ENCODE data around the gene TBC1D22A.
A peak's percentile ranks its signal among the peaks of the same experiment; 100 is the strongest.

Gene TBC1D22A

DNA sequence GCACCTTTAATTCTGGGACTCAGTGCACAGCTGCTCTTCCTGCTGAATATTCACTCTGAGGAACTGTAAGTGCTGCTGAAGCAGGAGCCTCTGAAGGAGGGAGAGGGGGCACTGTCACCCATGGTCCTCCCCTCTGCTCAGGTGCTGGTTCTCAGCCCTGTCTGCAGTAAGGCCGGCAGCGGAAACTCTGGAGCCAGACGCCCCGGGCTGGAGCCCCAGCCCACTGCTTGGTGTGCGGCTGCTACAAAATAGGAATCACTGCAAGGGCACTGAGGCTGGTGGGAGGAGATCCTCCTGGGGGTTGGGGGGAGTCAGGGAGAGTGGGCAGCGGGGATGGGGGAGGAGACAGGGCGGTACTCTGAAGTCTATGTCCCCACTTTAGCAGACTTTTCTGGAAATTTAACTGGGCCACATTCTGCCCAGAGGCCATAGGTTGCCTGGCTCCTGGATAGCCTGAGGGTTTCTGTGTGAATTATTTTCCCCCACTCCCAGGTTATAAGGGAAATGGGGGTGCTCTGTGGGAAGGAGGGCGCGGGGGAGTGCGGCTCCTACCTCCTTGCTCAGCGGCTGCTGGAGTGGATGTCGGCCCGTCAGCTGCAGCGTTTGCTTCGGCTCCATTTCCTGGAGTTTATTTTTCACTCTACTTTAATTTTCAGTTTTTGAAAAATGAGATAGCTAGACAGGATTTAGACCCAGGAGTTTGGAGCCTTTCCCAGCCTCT lies 33.6 kb downstream of the TBC1D22A start:
- no peak for DNase-seq

DNA sequence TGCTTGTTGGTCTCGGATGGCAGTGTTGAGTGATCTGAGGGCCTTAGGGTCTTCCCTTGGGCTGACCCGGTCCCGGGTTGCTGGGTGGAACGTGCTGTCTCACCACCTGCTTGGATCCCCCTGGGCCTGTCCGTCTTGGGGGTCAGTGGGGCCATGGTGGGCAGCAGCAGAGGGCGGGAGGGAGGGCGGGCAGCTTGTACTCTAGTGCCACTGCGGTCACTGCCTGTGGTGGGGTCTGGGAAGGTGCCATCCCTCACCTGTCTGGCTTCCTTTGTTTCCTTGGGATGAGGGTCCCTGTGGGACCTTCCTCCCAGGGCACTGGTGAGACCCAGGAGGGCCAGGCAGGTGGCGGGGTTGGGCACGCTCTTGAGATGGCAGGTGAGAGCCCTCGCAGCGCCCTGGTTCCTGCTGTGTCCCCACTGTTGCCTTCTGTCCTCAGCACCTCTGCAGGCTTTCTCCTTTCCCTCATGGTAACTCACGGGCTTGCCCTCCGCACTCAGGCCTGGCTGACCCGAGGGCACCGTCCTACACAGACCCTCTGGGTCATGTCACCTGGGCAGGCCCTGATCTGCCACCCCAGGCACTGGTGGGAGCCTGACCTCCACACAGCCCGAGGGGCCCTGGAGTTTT lies 34.2 kb downstream of the TBC1D22A start:
- DNase-seq = no peak

DNA sequence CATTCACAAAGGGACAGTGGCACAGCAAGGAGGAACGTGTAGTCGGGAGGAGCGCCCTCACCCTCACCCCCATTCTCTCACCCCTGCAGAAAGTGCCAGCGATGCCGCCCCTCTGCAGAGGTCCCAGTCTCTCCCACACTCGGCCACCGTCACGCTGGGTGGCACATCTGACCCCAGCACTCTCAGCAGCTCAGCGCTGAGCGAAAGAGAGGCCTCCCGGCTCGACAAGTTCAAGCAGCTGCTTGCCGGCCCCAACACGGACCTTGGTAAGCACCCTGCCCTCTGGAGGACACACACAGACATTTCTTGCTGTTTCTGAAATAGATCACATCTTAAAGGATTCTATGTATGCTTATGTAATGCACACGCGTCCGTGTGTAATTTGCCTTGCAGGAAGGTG lies 34.9 kb downstream of the TBC1D22A start:
- DNase-seq = peak; percentile 41

DNA sequence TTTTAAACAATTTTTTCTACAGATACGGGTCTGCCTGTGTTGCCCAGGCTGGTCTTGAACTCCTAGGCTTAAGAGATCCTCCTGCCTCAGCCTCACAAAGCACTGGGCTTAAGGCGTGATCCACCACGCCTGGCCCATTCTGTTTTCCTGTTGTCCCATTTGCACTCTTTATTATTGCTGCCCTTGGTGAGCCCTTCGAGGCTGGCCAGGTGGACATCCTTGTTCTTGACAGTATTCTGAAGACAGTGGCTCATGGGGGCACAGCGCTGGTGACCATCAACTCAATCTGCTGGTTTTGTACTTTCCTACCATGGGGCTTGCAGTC lies 35.6 kb downstream of the TBC1D22A start:
- no peak for DNase-seq

DNA sequence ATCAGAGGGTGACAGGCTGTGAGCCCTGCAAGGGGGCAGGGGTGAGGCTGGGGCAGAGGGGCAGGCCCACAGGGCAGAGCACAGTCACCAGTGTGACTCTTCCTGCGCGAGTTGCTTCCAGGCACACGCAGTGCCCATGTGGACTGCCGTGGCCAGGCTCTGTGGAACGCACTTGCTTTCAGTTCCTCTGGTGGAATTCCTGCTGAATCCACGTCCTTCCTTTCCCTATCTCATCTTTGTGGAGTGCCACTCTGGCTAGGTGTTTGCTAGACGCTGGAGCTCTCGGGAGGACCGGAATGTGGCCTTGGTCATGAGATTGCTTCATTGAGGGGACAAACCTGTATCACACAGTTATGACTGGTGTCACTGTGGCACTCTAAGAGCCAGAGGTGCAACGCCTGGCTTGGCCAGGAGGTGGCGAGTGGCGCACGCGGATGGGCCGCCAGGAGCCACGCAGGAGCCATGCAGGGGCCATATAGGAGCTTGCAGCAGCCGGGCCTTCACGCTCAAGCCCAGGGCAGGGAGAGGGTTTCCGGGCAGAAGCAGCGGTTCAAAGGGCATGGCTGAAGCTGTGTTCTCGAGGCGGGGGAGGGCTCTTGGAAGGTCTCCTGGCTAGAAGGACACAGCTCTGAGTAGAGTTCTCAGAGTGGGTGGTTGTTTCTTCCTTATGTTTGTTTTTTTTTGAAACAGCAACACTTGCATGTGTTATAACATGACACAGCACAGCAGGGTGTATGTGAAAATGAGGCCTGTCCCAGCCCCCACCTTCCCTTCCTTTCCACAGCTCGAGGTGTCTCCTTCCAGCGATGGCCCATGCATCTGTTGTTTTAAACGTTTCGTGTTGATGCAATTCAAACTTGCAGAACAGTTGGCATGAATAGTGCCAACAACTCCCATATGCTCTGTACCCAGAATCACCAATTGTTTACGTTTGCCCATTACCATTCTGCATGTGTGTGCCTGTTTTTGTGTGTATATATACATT lies 36.2 kb downstream of the TBC1D22A start:
- DNase-seq = peak; percentile 90

DNA sequence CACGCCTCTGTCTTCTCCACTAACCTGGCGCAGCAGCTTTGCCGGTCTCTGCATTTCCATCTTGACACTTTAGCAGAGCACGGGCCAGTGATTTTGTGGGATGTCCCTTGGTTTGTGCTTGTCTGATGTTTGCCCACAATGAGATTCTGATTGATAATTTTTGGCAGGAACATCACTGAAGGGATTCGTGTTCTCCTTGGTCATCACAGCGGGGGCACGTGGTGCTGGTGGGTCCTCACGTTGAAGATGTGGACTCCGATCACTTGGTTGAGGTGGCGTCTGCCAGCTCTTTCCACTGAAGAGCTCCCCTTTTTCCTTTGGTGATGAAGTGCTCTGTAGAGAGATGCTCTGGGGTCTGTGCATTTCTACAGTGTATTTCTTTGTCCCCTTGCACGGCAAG lies 37.2 kb downstream of the TBC1D22A start:
- DNase-seq = no peak

DNA sequence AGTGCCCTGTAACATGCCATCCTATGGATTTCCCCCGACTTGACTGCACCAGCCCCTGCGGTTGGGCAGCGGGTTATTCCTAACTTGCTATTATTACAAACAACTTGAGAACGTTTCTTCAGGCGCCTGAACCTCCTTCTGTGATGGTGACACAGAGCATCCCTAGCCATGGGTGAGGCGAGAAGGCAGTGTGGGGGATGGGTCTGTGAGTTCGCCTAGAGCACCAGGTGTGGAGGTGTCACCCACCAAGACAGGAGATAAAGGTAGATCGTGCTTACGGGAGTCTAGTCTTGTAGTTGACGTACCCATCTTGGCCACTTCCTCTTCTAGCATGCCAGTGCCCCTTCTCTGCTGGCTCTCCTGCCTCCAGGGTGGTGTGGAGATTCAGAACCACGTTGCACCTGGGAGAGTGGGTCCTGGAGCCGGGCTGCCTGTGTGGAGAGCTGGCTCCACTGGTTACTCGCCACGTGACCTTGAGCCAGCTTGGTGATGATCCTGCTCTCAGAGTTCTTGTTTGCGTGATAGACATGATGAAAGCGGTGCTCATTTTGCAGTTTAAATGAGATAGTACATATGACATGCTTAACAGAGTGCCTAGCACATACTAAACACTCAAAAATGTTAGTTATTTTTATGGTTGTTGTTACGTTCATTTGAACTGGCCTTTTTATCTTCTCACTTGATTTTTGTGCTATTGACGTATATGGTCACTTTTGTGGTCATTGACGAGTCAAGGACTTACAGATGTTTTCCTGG lies 37.8 kb downstream of the TBC1D22A start:
- DNase-seq = peak; percentile 36

DNA sequence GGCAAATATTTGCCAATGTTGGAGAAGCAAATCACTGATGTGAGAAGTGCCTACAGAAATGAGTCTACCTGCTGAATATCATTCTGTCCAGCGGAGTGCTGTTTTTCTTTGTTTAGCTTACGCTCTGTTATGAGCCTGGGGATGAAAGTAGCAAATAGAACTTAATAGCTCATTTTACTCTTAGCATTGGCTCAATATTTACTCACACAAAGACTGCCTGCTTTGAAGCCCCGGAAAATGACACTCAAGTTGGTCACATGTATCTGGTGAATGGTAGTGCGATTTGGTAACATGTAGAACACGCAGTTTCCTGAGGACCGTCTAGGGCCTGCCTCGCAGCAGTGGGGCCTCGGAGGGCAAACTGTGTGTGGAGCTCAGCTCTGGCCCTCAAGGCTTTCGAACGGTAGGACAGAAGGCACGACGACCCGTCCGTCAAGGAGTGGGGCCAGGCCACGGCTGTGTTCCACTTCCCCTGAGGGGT lies 38.9 kb downstream of the TBC1D22A start:
- peak; percentile 95 for DNase-seq

DNA sequence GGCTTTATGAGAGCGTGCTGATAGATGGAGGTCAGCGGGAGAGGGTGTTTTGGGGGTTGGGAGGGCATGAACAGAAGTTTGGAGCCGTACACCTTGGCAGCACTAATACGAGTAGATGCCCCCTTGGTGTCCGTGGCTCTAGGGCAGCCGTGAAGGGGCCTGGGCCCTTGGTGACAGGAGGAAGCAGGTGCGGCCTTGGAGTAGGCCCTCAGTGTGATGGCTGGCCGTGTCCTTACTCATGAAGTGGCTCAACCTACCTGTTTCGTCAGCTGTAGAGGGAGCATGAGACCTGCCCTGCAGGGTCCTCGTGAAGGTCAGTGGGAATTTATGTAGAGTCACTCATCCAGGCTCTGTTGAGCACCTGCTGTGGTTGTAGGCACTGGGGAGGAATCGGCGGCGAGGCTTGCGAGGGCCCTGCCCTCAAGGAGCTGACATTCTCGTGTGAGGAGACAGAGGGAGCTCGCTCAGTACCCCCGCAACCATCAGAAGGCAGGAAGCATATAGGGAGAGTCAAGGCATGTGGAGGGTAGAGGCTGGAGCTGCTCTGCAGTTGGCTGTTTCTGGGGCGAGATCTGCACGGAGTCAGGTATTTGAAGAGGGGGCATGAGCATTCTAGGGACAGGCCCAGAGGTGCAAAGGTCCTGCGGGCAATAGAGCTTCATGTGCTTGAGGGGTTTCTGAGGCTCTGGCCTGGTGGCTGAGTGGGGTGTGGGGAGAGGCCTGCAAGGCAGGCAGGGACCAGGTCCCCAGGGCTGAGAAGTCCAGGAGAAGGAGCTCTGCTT lies 39.6 kb downstream of the TBC1D22A start:
- peak; percentile 79 for DNase-seq

DNA sequence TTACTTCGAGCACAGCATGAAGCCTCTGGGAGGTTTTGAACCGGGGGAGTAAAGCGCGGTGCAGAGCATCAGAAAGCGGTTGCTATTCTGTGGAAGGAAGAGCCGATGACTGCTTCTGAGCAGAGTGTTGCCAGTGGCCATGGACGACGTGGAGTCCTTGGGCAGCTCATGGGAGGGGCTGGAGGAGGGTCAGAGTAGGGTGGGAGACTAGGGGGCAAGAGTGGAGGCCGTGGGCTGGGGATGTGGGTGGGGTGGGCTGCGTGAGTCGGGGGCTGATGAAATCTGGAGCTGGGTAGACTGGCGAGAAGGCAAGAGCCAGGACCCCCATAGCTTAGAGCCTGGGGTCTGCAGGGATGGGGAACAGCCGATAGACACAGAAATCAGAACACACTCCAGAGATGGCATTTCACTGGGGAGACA lies 40.2 kb downstream of the TBC1D22A start:
- no peak for DNase-seq

DNA sequence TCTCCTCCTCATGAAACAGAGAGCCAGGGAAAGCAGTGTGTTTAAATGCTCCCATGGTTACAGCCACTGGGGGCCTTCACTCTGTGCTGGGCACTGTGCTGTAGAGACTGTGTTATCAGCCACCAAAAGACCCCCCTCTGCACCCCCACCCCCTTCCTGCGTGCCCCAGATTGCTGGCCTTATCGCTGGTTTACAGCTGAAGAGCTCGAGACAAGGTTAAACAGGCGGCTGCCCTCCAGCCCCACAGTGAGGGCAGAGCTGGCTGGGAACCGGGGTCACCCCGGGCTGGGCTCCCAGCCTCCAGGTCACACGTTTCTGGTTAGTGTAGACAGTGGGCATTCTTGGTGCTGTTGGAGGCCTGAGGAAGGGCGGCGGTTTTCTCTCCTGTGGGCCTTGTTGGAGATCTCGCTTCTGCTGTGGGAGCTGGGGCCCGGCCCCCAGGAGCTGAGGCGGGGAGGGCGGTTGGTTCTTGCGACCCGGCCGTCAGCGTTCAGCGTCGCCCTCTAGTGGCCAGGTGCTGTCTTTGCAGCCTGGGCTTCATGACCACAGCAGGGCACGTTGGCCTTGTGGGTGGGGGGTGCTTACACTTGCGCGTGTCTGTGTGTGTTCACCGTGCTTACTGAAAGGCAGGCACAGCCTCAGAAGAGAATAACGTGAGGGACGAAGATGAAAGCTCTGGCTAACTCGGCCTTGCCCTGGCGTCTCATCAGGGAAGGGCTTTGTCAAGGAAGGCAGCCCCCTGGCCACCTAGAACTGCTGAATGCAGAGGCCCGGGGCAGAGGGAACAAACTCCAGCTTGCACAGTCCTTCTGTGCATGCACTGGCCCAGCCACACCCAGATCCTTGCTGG lies 40.8 kb downstream of the TBC1D22A start:
- DNase-seq = peak; percentile 82

DNA sequence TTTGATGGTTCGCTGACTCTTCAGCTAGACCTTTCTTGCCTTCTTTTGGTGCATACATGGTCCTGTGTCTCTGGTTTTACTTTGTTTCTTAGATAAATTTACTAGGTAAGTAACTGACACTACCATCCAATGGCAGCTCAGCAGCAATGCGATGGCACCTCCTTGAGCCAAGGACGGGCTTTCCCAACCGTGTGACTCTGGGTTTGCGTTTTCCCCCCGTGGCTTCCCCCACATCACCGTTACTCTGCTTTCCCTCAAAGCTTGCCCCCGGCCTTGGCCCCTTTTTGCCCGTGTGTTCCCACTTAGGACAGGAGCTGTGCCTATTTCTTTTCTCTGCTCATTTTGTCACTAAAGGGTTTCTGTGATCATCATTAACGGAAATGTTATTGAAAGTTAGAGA lies 41.5 kb downstream of the TBC1D22A start:
- DNase-seq = no peak

DNA sequence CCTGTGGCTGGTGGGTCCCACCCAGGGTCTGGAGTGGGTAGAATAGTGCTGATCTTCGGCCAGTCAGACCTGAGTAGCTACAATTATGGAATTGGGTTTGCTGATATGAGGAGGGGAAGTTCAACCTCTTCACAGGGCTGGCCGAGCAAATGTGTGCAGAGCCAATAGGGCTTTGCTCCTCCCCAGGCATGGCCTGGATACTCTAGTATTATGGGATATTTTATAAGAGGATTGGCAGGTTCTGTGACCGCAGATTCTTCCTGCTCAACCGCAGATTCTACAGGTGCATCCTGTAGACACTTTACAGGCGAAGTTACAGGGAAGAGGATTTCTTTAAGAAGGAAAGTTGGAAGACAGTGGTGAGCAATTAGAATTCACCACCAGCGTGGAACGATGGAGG lies 44.3 kb downstream of the TBC1D22A start:
- no peak for DNase-seq

DNA sequence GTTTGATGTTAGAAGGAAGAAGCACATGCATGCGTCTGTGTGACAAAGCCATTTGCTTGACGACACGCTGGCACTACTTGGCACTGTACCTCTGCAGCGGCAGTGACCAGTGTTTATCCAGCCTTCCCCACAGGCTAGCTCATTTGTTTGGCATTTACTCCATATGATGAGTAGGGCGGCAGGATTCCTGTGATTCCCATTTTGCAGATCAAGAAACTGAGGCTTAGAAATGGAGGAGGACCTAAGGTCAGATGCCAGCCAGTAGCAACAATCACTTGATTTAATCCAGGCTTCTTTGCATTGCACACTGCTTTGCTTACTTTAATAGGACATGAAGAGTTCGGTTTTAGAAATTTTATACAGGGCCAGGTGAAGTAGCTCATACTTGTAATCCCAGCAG lies 45.0 kb downstream of the TBC1D22A start:
- DNase-seq = no peak

DNA sequence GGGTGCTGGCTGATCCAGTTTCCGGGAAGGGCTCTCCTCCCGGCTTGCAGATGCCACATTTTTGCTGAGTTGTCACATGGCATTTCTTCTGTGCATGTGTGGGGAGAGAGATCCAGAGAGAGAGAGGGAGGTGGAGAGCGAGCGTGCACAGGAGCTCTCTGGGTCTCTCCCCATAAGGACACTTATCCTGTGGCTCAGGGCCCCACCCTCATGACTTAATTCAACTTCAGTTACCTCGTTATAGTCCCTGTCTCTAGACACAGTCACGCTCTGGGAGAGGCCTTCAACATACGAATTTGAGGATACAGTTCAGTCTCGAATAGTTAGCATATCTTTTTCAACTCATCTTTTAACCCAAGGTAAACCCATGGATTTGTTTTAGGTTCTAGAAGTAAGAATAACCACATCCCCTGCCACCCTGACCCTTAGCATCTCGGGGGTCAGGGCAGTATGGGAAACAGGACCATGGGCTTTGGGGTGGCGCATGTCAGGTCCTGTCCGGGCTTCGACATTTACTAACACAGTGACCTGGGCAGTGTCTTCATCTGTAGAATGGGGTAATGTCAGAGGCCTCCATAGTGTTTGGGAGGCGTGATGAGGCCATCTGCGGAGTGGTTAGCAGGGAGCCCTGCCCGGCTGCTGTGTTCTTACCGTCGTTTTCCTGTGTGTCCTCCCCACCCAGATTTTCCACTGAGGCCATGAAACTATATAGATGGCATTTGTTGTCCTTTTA lies 46.9 kb downstream of the TBC1D22A start:
- DNase-seq = no peak

DNA sequence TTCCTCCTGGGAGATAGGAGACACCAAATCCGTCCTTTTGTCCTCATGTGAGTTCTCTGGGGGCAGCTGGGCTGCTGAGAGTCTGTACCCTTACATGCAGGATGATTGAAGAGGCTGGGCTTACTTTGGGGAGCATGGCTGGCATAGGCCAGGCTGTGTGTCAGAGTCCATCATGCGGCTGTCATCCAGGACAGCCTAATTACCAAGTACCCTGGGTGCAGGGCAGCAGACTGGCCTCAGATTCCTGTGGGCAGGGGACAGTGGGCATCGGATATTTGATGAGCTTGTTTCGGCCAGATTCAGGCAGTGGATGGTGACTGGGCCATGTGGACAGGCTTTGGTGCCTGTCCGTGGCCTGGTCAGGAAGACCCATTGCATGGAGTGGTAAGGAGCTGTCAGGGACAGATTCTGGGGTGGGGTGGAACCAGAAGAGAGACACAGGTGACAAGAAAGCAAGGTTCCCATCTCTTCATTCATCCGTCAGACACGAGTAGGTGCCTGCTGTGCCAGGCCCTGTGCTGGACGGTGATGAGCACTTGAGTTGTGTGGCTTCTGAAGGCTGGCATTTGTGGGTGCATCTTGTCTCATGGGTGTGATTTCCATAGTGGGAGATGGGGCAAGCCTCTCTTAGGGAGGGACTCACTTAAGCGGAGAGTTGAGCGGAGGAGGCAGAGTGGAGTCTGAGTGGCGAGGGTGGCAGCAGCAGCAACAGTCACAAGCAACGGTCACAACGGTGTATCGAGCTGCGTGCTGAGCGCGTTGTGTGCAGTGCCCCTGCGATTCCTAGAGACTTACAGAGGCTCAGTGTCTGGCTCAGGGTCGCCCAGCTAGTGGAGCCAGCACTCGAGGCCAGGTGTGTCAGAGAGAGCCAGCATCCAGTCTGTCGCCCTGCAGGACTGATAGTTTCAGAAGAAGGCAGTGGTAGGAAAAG lies 48.7 kb downstream of the TBC1D22A start:
- DNase-seq = no peak

DNA sequence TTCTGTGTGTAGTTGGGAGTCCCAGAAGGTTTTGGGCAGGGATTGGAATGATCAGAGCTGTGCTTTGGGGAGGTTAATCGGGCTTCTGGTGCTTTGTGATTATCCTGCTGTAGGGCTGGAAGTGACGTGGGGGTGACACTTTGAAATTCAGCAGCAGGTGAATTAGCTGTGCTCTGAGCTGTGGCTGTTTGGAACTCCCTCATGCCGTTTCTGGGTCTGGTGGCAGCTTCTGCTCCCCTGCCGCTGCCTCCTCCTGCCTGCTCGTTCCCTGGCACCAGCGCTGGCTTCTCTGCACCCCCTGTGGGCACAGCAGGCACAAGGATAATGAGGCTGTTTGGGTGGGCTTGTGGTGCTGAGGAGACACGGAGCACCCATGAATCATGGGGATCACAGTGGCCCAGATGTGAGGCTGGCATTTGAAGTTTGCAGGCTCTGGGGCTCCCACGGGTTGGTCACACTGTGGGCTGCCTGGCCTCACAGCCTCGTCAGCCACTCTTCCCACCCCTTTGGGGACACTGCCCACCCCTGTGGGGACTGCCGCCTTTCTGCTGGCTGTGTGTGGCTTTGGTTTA lies 49.7 kb downstream of the TBC1D22A start:
- no peak for DNase-seq

DNA sequence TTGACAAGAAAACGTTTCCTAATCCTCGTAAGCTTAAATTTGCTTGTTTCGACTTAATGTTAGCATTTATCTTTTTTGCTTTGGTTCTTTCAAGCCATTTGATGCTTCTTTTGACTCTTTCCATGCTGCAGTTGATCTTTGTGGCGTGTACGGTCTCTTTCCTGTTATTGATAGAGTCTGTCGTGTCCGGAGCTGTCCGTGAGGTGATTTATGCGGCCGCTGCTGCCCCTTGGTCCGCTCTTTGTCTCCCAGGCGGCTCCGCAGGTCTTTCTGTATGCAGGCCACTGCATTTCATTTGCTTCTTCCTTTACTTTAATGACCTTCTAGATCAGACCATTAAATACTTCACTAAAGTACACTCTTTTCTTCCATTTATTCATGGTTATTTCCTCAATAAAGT lies 50.3 kb downstream of the TBC1D22A start:
- DNase-seq = no peak
